Hepatocyte (in vitro differentiated cells): Measurements from ENCODE around the gene HECTD2. TPM values are rescaled to one million over a fixed set of nuclear protein-coding genes. Genes with fewer than 3 reads are reported as not detected.
A peak's percentile ranks its signal among the peaks of the same experiment; 100 is the strongest.

ENCODE experiments used
- DNase-seq: peaks from one replicate; pipeline ENCODE4 v3.0.0-alpha.2; 2016; ENCODE audit warnings: low spot score
- H2AFZ ChIP-seq: fragments of 200-600 bp; sonication (generic); 2 replicates; pipeline ENCODE4 v1.6.0; 2016; ENCODE audit warnings: antibody characterized with exemption, mild to moderate bottlenecking
- H3K27ac ChIP-seq: fragments of 200-600 bp; sonication (generic); 2 replicates; pipeline ENCODE4 v1.5.1; 2016; ENCODE audit warnings: mild to moderate bottlenecking
- H3K27me3 ChIP-seq: fragments of 200-600 bp; sonication (generic); 2 replicates; pipeline ENCODE4 v1.6.1; 2016
- H3K36me3 ChIP-seq: fragments of 200-600 bp; sonication (generic); replicated peaks from 2 replicates; pipeline ENCODE4 v1.5.1; 2016; ENCODE audit warnings: low read depth; ENCODE audit not compliant: insufficient read depth
- H3K4me1 ChIP-seq: fragments of 200-600 bp; sonication (generic); 2 replicates; pipeline ENCODE4 v1.5.1; 2016; ENCODE audit warnings: mild to moderate bottlenecking, moderate library complexity; ENCODE audit not compliant: insufficient read depth
- H3K4me2 ChIP-seq: fragments of 200-600 bp; sonication (generic); 2 replicates; pipeline ENCODE4 v1.6.0; 2016
- H3K4me3 ChIP-seq: fragments of 200-600 bp; sonication (generic); 2 replicates; pipeline ENCODE4 v1.5.1; 2016; ENCODE audit warnings: mild to moderate bottlenecking
- H3K79me2 ChIP-seq: fragments of 200-600 bp; sonication (generic); 2 replicates; pipeline ENCODE4 v1.6.0; 2017; ENCODE audit warnings: mild to moderate bottlenecking
- H3K9me2 ChIP-seq: fragments of 200-600 bp; sonication (generic); replicated peaks from 2 replicates; pipeline ENCODE4 v1.6.0; 2017; ENCODE audit warnings: mild to moderate bottlenecking; ENCODE audit not compliant: insufficient read depth
- H3K9me3 ChIP-seq: fragments of 200-600 bp; sonication (generic); 2 replicates; pipeline ENCODE4 v1.5.1; 2016; ENCODE audit warnings: low read depth, mild to moderate bottlenecking
- H4K20me1 ChIP-seq: fragments of 200-600 bp; sonication (generic); 2 replicates; pipeline ENCODE4 v1.6.0; 2016; ENCODE audit warnings: mild to moderate bottlenecking; ENCODE audit not compliant: insufficient read depth, poor library complexity, severe bottlenecking
- EZH2 ChIP-seq: fragments of 200-600 bp; sonication (generic); IDR thresholded peaks from 2 replicates; pipeline ENCODE4 v1.6.1; 2016; ENCODE audit warnings: antibody characterized with exemption, mild to moderate bottlenecking, borderline replicate concordance
- EZH2phosphoT487 ChIP-seq: fragments of 200-600 bp; sonication (generic); IDR thresholded peaks from one replicate; pipeline ENCODE4 v1.6.1; 2018; ENCODE audit warnings: antibody characterized with exemption, mild to moderate bottlenecking, low read depth, moderate library complexity; ENCODE audit not compliant: unreplicated experiment, severe bottlenecking
- whole genome bisulfite sequencing: methylation state at CpG from one replicate; pipeline ENCODE4 v1.1.6; 2016; ENCODE audit warnings: low lambda C conversion rate; ENCODE audit errors: missing lambda C conversion rate; 5-methylcytosine and 5-hydroxymethylcytosine counted together
- polyA plus RNA-seq: library from polyadenylated mRNA; unstranded; fragments of >200 nt; fragmentation: Nextera tagmentation; extraction: Ambion mirVana; gene quantifications from 2 replicates; pipeline ENCODE4 v1.2.1, GENCODE V29; 2016
- total RNA-seq: library from RNA; depleted of rRNA; stranded (reverse); fragments of >200 nt; gene quantifications from 2 replicates; pipeline ENCODE4 v1.2.3, GENCODE V29; 2014
- TF ChIP-seq, protein P1 (sequence below): fragments of 200-600 bp; sonication (generic); IDR thresholded peaks from 2 replicates; pipeline ENCODE4 v1.5.1; 2016; ENCODE audit warnings: antibody characterized with exemption, mild to moderate bottlenecking; ENCODE audit not compliant: poor library complexity

The HECTD2 gene
- total and polyA plus RNA-seq, 2 experiments from 2014 or later = 9.0 to 25.0 TPM

DNA sequence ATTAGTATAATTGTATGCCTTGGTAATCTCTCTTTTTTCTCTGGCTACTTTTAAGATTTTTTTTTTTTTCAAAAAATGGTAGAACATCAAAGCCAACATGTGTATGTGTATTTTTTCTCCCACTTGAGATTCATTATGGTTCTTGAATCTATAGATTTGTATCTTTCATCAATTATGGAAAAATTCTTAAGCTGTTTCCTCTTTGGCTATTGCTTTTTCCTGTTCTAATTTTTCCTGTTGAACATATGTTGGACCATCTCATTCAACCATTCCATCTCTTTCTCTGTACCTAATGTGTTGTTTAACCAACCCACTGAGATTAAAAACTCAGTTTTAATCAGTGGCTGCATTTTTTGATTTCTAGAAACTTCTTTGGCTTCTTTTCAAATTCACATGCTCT, 107.2 kb downstream of the HECTD2 start:
- Histone ChIP-seq H2AFZ (no peak overlapping the region), H3K9me2 (no peaks in the 10 kb centered on the region), H3K79me2 (no peaks in the 10 kb centered on the region), H3K36me3 (no peaks in the 10 kb centered on the region), H3K4me3 (no peak overlapping the region), H3K4me2 (no peak overlapping the region), H3K27ac (no peak overlapping the region), H3K27me3 (no peaks in the 10 kb centered on the region), H4K20me1 (no peaks in the 10 kb centered on the region), H3K9me3 (no peaks in the 10 kb centered on the region), H3K4me1 (peaks cover 5% of the 10 kb centered on the region)
- no peak for TF ChIP-seq EZH2
- TF ChIP-seq, protein P1, sequence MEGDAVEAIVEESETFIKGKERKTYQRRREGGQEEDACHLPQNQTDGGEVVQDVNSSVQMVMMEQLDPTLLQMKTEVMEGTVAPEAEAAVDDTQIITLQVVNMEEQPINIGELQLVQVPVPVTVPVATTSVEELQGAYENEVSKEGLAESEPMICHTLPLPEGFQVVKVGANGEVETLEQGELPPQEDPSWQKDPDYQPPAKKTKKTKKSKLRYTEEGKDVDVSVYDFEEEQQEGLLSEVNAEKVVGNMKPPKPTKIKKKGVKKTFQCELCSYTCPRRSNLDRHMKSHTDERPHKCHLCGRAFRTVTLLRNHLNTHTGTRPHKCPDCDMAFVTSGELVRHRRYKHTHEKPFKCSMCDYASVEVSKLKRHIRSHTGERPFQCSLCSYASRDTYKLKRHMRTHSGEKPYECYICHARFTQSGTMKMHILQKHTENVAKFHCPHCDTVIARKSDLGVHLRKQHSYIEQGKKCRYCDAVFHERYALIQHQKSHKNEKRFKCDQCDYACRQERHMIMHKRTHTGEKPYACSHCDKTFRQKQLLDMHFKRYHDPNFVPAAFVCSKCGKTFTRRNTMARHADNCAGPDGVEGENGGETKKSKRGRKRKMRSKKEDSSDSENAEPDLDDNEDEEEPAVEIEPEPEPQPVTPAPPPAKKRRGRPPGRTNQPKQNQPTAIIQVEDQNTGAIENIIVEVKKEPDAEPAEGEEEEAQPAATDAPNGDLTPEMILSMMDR = no peak
- no peak for TF ChIP-seq EZH2phosphoT487
- DNase-seq = no peak

DNA sequence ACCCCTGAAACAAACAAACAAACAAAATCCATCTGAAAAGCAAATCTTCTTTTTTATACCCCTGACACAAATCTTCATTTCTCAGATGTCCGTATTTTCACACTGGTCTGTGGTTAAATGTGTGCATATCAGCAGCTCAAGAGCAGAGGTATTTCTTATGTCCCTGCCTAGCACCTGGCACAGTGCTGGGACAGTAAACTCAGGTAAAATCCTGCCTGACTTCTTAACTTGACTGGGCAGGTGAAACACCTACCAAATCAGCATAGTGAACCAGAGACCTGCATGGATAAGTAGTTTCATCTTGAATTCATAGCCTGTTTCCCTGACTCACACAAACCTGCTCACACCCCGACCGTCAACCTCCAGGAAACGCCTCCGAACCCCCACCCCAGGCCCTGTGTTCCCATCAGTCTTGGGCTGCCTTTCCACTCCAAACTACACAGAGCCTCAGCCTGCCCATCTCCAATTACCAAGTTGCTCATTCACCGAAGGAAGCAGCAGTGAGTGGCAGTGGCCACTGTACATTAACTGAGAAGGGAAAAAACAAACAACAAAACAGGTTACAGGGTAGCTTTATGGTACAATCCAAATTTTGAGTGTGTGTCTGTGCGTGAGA, 109.9 kb downstream of the HECTD2 start:
- Histone ChIP-seq H3K9me2 (no peaks in the 10 kb centered on the region), H3K27me3 (no peaks in the 10 kb centered on the region), H3K4me3 (no peak overlapping the region), H3K4me2 (no peak overlapping the region), H3K9me3 (no peaks in the 10 kb centered on the region), H4K20me1 (no peaks in the 10 kb centered on the region), H3K4me1 (no peaks in the 10 kb centered on the region), H3K27ac (peak overlapping the region; percentile 1), H3K36me3 (no peaks in the 10 kb centered on the region), H3K79me2 (no peaks in the 10 kb centered on the region), H2AFZ (no peak overlapping the region)
- no peak for DNase-seq
- TF ChIP-seq, protein P1 = no peak
- TF ChIP-seq EZH2phosphoT487 = no peak
- TF ChIP-seq EZH2 = no peak
- WGBS = 83% methylated on average over 7 of the region's 7 CpGs

DNA sequence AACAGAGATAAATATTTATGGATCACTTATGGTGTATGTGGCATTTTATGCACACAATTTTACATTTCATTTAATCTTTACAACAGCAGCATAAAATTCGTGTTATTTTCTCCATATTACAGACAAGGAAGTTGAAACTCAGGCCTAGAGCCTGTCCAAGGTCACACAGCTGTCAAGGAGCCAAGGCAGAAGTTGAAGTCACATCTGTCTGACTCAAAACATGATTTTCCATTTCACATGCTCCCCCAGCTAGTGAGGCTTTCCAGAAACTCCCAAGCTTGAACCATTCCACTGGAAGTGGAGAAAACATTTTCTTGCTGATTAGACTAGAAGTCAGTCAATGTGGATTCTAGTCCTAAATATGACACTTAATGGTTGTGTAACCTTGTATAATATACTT, 110.5 kb downstream of the HECTD2 start:
- WGBS = 69% methylated on average over 1 of the region's 1 CpG
- Histone ChIP-seq H3K36me3 (no peaks in the 10 kb centered on the region), H3K27ac (peak overlapping the region; percentile 1), H3K27me3 (no peaks in the 10 kb centered on the region), H2AFZ (no peak overlapping the region), H3K4me2 (no peak overlapping the region), H3K9me3 (no peaks in the 10 kb centered on the region), H3K4me3 (no peak overlapping the region), H4K20me1 (no peaks in the 10 kb centered on the region), H3K79me2 (no peaks in the 10 kb centered on the region), H3K4me1 (no peaks in the 10 kb centered on the region), H3K9me2 (no peaks in the 10 kb centered on the region)
- DNase-seq = no peak
- TF ChIP-seq EZH2 (no peak), EZH2phosphoT487 (no peak)
- TF ChIP-seq, protein P1 = no peak
